GM12878 (cell line): ENCODE results near the gene BEGAIN. TPM values are rescaled to one million over a fixed set of nuclear protein-coding genes. Genes with fewer than 3 reads are reported as not detected.
A peak's percentile ranks its signal among the peaks of the same experiment; 100 is the strongest.

ENCODE experiments used
- ATAC-seq: fragments of 200-7000 bp; cut with Tn5 transposase; 3 replicates; pipeline ENCODE4 v1.9.1; 2020; ENCODE audit warnings: mild to moderate bottlenecking, moderate library complexity
- BruUV-seq: library from RNA; stranded (reverse); fragments of 400-500 nt; replicated peaks from 2 replicates; lab custom pipeline; 2021; lab: Mats Ljungman, UMichigan
- CTCF ChIA-PET: fragments of 300-600 bp; sonication (Branson Sonifier 250); formaldehyde crosslinking; extraction: SDS; loops from one replicate; lab custom pipeline; 2021; ENCODE audit warnings: inconsistent platforms; lab: Yijun Ruan, JAX
- POLR2A ChIA-PET: fragments of 350-600 bp; formaldehyde crosslinking; extraction: SDS; loops from one replicate; lab custom pipeline; 2021; ENCODE audit warnings: inconsistent platforms; lab: Charles Lee
- RAD21 ChIA-PET: fragments of 300-600 bp; sonication (Branson Sonifier 250); formaldehyde crosslinking; loops from one replicate; lab custom pipeline; 2023; ENCODE audit warnings: antibody characterized with exemption; ENCODE audit not compliant: unreplicated experiment; lab: Charles Lee
- SMC1A ChIA-PET: fragments of 300-600 bp; sonication (Branson Sonifier 250); formaldehyde crosslinking; loops from one replicate; lab custom pipeline; 2023; ENCODE audit not compliant: unreplicated experiment, uncharacterized antibody; lab: Charles Lee
- DNase-seq: peaks from one replicate; pipeline ENCODE4 v3.0.0-alpha.2; 2011; ENCODE audit warnings: low read depth, low spot score
- FAIRE-seq: peaks from 3 replicates; lab custom pipeline; 2011; peaks lifted over from hg19 to GRCh38; lab: Jason Lieb, UNC
- H2AFZ ChIP-seq: 2 replicates; pipeline ENCODE4 v1.6.0; 2011; ENCODE audit warnings: low read depth, low read length, control low read depth; ENCODE audit not compliant: control insufficient read depth
- H3K27ac ChIP-seq: 2 replicates; pipeline ENCODE4 v1.5.1; 2011; ENCODE audit warnings: control low read depth; ENCODE audit not compliant: control insufficient read depth, insufficient read depth
- H3K27me3 ChIP-seq, 2 experiments: replicated peaks in 1 of 2; 2 replicates each; pipeline versions ENCODE4 v1.6.0 to v1.6.1; 2011; ENCODE audit warnings: low read length in 1 of 2; ENCODE audit not compliant: control insufficient read depth in 2 of 2, insufficient read depth in 2 of 2
- H3K36me3 ChIP-seq, 2 experiments: 2 replicates each; pipeline ENCODE4 v1.5.1; 2011; ENCODE audit warnings: low read length in 1 of 2; ENCODE audit not compliant: control insufficient read depth in 2 of 2, insufficient read depth in 2 of 2
- H3K4me1 ChIP-seq: 2 replicates; pipeline ENCODE4 v1.6.1; 2011; ENCODE audit warnings: mild to moderate bottlenecking, low read length, moderate library complexity, mixed read lengths; ENCODE audit not compliant: control insufficient read depth, insufficient read depth
- H3K4me2 ChIP-seq: 2 replicates; pipeline ENCODE4 v1.6.0; 2011; ENCODE audit warnings: control low read depth; ENCODE audit not compliant: control insufficient read depth, insufficient read depth
- H3K4me3 ChIP-seq: fragments of 200-600 bp; sonication (generic); 2 replicates; pipeline ENCODE4 v1.5.1; 2016
- H3K79me2 ChIP-seq: 2 replicates; pipeline ENCODE4 v1.6.0; 2011; ENCODE audit warnings: low read length; ENCODE audit not compliant: control insufficient read depth, insufficient read depth
- H3K9ac ChIP-seq: 2 replicates; pipeline ENCODE4 v1.8.0; 2011; ENCODE audit warnings: low read length, control low read depth, mixed read lengths; ENCODE audit not compliant: control insufficient read depth, insufficient read depth
- H3K9me3 ChIP-seq: replicated peaks from 3 replicates; pipeline ENCODE4 v1.5.1; 2011; ENCODE audit warnings: mild to moderate bottlenecking, low read length; ENCODE audit not compliant: control insufficient read depth, insufficient read depth
- H4K20me1 ChIP-seq: 2 replicates; pipeline ENCODE4 v1.6.0; 2011; ENCODE audit not compliant: control insufficient read depth, insufficient read depth
- ATF3 ChIP-seq: IDR thresholded peaks from 2 replicates; pipeline ENCODE4 v1.6.1; 2011; ENCODE audit warnings: low read depth, mild to moderate bottlenecking, low read length, moderate library complexity, borderline replicate concordance; ENCODE audit errors: extremely low read depth
- IKZF2 ChIP-seq, 2 experiments: fragments of 450-650 bp; IDR thresholded peaks; 2 replicates each; pipeline ENCODE4 v1.6.1; 2017; ENCODE audit warnings: mild to moderate bottlenecking in 2 of 2, moderate library complexity in 2 of 2
- RAD51 ChIP-seq: fragments of 450-650 bp; IDR thresholded peaks from 2 replicates; pipeline ENCODE4 v1.6.1; 2016; ENCODE audit warnings: moderate library complexity, mild to moderate bottlenecking, inconsistent platforms
- SMAD1 ChIP-seq: fragments of 450-650 bp; IDR thresholded peaks from 2 replicates; pipeline ENCODE4 v1.6.1; 2018; ENCODE audit warnings: mild to moderate bottlenecking, low read depth; ENCODE audit not compliant: partially characterized antibody
- SMARCA5 ChIP-seq: fragments of 450-650 bp; IDR thresholded peaks from 2 replicates; pipeline ENCODE4 v1.6.1; 2017; ENCODE audit warnings: mild to moderate bottlenecking
- USF1 ChIP-seq: IDR thresholded peaks from 2 replicates; pipeline ENCODE4 v1.6.1; 2011; ENCODE audit warnings: borderline replicate concordance, low read depth, mild to moderate bottlenecking, moderate library complexity, mixed read lengths, low read length; ENCODE audit not compliant: insufficient read depth; ENCODE audit errors: extremely low read length
- WGBS: methylation state at CpG from one replicate; pipeline ENCODE4 v1.1.6; 2016; ENCODE audit warnings: low lambda C conversion rate; ENCODE audit not compliant: insufficient replicate concordance, insufficient coverage; ENCODE audit errors: missing lambda C conversion rate; 5-methylcytosine and 5-hydroxymethylcytosine counted together
- in situ Hi-C: fragments of 300-500 bp; cut with MboI; formaldehyde crosslinking; loops from 9 replicates; pipeline ENCODE4 v1.14.3; 2018; ENCODE audit warnings: mixed read lengths
- intact Hi-C: fragments of 100-400 bp; cut with micrococcal nuclease; formaldehyde crosslinking; loops from one replicate; pipeline ENCODE4 v1.14.2; 2022; ENCODE audit not compliant: unreplicated experiment
- polyA plus RNA-seq, 11 experiments: library from polyadenylated mRNA; depleted of rRNA in 4 of 11; unstranded in 6 of 11; stranded (reverse) in 5 of 11; fragments of >200 nt; fragmentation: Nextera tagmentation in 4 of 11; fragmentation: Illumina TruSeq in 1 of 11; extraction: Ambion mirVana in 4 of 11; extraction: Trizol in 1 of 11; gene quantifications; 1 replicate in 1 of 11; 2 replicates in 10 of 11; pipeline versions ENCODE4 v1.2.1 to v1.2.3, GENCODE V29; 2011 to 2016; ENCODE audit warnings: inconsistent platforms in 2 of 11, missing spikeins in 2 of 11, low read depth in 1 of 11
- total RNA-seq, 4 experiments: library from RNA; depleted of rRNA in 3 of 4; stranded (reverse); fragments of >200 nt in 3 of 4; fragmentation: Illumina TruSeq in 1 of 4; extraction: Trizol in 1 of 4; gene quantifications; 2 replicates each; pipeline versions ENCODE4 v1.2.1 to v1.2.3, GENCODE V29; 2013 to 2021

The BEGAIN gene
- total and polyA plus RNA-seq, 10 of the 15 experiments (the other 5 are each of a cell fraction or from before 2014, with no cell fraction given), result 0.01 to 0.31 (median 0.06) TPM; not detected in 5

DNA sequence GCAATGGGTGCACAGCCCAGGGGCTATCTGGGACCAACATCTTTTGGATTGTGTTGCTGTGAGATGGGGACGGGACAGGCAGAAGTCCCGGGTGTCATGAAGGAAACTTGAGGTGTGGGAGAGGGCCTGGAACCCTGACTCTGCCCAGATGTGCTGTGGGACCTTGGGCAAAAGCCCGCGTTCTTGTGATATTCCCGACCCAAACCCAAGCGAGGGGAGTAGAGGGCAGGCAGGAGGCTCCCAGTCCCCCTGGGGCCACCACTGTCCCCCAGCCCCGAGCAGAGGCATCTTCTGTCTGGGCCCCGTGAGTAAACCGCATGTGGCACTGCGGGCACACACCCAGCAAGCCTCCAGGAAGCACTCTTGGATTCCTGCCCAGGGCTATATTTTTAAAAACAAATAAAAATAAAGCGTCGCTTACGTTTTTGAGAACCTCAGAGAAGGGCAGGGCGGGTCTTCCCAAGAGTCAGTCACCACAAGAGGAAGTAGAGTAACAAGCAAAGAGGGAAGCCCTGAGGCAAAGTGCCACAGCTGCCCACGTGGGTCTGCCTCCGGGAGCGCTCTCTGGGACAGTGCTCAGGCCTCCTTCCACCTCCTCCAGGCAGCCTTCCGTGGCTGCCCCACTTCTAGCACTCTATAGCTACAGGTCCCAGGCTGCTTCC, 39.5 kb downstream of the BEGAIN start:
- DNase-seq, result no peak
- Histone ChIP-seq H3K27ac (no peak overlapping the region), H3K4me3 (no peak overlapping the region), H3K9me3 (no peaks in the 10 kb centered on the region), H3K4me2 (no peak overlapping the region), H3K27me3 (no peaks in the 10 kb centered on the region; a peak in 1 of 4 replicates), H4K20me1 (no peaks in the 10 kb centered on the region), H3K79me2 (no peaks in the 10 kb centered on the region), H3K9ac (no peak overlapping the region), H2AFZ (no peak overlapping the region), H3K36me3 (no peaks in the 10 kb centered on the region), H3K4me1 (no peaks in the 10 kb centered on the region)
- POLR2A ChIA-PET, result no interaction called here
- CTCF ChIA-PET, result interaction anchor here (1.3 kb wide), 1 partner anchor 98 kb away, joined by 4 read pairs; no protein-coding TSS in a partner anchor
- WGBS, result 28% methylated on average over 18 of the region's 18 CpGs
- ATAC-seq, result peak; percentile 58
- FAIRE-seq, result no peak
- intact Hi-C loops, result no loop called here
- 0 out of 2 replicates have a peak, but pooled peaks have one; percentile 70 for TF ChIP-seq SMARCA5
- TF ChIP-seq IKZF2 (IDR thresholded peaks at IDR 0.05), result no peak
- TF ChIP-seq ATF3, result no peak
- TF ChIP-seq RAD51, result 0 out of 2 replicates have a peak, but pooled peaks have one; percentile 24
- peak; percentile 26 for TF ChIP-seq USF1
- no peak for TF ChIP-seq SMAD1
- RAD21 ChIA-PET, result no interaction called here
- in situ Hi-C loops, result no loop called here
- BruUV-seq, result no TSS peak
- SMC1A ChIA-PET, result no interaction called here
